Transverse colon (tissue), 4 donors: ENCODE data around the gene SELENOM.

Experiments
- EP300 ChIP-seq: sonication (generic); formaldehyde crosslinking; IDR thresholded peaks from one replicate; pipeline ENCODE4 v1.6.1; 2017; ENCODE audit warnings: antibody characterized with exemption, low read depth
- POLR2A ChIP-seq: fragments of 450-650 bp; IDR thresholded peaks from one replicate; pipeline ENCODE4 v1.6.1; 2016; ENCODE audit warnings: antibody characterized with exemption, mild to moderate bottlenecking, moderate library complexity
- POLR2AphosphoS5 ChIP-seq, 3 donors: sonication (generic); formaldehyde crosslinking; IDR thresholded peaks; one replicate each; pipeline ENCODE4 v1.6.1; 2016; ENCODE audit warnings: antibody characterized with exemption in 3 of 3
- TF ChIP-seq, protein P1 (sequence below), 5 experiments: fragments of 200-600 bp in 3 of 5; fragments of 450-650 bp in 2 of 5; sonication (generic) in 3 of 5; IDR thresholded peaks; 1 replicate in 2 of 5; 2 replicates in 3 of 5; pipeline ENCODE4 v1.5.1; 2016 to 2017; ENCODE audit warnings: antibody characterized with exemption in 5 of 5, inconsistent platforms in 3 of 5, mild to moderate bottlenecking in 2 of 5, moderate library complexity in 1 of 5

DNA sequence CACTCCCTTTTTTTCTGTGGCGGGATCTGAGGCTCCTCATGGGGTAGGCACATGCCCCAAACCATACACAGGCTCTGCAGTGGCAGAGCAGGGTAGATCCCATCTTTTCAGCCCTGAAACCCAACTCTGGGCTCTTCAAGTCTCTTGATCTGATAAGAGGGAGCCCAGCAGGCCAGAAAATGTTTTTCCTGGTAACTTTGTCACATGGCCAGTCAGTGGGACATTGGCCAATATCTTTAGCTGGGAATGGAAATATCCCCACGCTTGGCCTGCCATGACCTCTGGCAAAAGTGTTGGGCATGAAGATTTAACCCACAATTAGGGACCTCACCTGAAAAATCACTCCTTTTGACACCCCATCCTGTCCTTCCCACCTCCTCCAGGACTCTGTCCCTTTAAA, 23.5 kb upstream of the SELENOM start:
- TF ChIP-seq, protein P1, sequence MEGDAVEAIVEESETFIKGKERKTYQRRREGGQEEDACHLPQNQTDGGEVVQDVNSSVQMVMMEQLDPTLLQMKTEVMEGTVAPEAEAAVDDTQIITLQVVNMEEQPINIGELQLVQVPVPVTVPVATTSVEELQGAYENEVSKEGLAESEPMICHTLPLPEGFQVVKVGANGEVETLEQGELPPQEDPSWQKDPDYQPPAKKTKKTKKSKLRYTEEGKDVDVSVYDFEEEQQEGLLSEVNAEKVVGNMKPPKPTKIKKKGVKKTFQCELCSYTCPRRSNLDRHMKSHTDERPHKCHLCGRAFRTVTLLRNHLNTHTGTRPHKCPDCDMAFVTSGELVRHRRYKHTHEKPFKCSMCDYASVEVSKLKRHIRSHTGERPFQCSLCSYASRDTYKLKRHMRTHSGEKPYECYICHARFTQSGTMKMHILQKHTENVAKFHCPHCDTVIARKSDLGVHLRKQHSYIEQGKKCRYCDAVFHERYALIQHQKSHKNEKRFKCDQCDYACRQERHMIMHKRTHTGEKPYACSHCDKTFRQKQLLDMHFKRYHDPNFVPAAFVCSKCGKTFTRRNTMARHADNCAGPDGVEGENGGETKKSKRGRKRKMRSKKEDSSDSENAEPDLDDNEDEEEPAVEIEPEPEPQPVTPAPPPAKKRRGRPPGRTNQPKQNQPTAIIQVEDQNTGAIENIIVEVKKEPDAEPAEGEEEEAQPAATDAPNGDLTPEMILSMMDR (IDR thresholded peaks at IDR 0.05) = no peak
- TF ChIP-seq POLR2A = no peak
- no peak for TF ChIP-seq POLR2AphosphoS5 (IDR thresholded peaks at IDR 0.05)
- no peak for TF ChIP-seq EP300
